Activated CD8-positive, alpha-beta memory T cell treated with anti-CD3 and anti-CD28 coated beads, Interleukin-2, amount 50 U/mL, for 4 hours (primary cell): Measurements from ENCODE around the gene C14orf132.

Source experiments
- DNase-seq: peaks from one replicate; pipeline ENCODE4 v3.0.0-alpha.2; 2020

The C14orf132 gene

DNA sequence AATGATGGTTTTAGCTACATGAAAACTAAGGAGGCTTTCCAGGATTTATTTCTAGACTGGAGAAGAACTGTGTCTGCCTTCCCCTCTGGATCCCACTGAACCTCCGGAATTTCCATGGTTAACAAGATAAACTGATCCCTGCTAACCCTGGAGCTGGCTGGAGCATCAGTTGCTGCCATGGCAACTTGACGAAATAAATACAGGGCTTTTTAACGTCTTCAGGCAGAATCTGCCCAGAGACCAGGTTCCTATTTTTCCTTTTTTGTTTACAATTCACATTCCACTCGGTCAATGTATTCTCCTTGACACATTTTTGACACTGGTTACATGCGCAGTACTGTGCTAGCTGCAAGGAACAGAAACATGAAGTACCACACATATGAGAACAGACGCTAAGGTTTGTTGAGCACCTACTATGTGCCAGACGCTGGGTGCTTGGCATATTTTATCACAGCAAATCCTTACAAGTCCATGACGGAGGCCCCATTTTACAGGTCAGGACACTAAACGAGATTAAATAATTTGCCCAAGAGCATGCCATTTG is 1.7 kb downstream of the C14orf132 start:
- DNase-seq, result no peak

DNA sequence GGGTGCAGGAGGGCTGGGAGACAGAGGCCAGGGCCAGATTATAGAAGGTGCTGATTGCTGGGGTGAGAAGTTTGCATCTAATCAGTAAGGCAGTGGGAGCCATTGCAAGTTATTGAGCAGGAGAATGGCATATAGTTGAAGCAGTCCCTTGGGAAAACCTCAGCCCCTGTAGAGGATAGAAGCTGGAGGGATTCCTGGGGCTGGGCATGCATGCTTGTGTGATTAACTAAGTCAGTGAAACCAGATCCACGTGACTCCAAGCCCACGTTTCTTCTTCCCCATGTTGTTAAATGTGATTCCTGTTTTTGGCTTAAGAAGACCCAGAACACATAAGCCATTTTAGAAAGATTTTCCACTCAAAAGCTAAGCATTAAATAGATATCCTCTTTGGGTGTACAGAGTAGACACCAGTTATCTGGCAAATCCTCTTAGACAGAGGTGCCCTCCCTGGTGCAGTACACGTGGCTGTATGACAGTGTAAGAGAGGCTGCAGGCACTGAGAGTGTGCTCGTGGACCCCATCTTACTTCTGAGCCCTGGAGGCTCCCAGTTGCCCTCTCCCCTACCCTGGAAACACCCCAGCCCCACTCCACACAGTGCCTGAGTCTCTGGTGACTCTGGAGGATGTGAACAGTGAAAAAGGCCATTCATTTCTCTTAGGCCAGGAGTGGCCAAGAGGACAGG is 3.2 kb downstream of the C14orf132 start:
- no peak for DNase-seq

- DNase-seq, result no peak
Observed at GRCh38 chr14:96046630-96047029, 7.5 kb downstream of the C14orf132 start.

GRCh38 chr14:96047101-96047500 is 7.9 kb downstream of the C14orf132 start:
- no peak for DNase-seq

DNA sequence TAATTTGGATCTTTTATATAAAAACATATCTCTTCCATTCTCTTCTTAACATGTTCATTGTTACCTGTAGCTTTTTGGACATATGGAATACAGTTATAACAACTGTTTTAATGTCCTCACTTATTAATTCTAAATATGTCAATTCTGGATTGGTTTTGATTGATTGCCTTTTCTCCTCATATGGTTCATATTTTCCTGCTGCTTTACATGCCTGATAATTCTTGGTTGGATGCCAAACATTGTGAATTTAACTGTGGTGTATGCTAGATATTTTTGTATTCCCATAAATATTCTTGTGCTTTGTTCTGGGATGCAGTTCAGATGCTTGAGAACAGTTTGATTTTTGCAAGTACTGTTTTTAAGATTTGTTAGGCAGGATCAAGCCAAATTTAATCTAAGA is 10.8 kb downstream of the C14orf132 start:
- DNase-seq, result no peak

DNA sequence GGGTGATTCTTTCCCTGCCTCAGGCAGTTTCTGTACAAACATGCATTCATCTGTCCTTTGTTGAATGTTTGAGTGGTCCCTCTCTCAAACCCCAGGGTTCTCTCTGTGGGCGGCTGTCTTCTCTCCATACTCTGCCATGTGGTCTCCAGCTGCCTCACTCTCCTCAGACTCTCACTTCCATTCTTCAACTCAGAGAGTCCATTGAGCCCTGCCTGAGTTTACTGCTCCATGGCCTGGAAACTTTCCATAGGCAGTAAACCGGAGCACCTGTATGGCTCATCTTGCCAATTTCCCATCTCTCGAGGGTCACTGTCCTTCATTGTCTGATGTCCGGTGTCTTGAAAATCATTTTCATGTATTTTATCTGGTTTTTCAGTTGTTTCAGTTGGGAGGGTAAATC is 11.3 kb downstream of the C14orf132 start:
- DNase-seq, result no peak

GRCh38 chr14:96051231-96051630 is 12.1 kb downstream of the C14orf132 start:
- DNase-seq, result no peak

GRCh38 chr14:96051642-96052540 is 12.7 kb downstream of the C14orf132 start:
- no peak for DNase-seq

DNA sequence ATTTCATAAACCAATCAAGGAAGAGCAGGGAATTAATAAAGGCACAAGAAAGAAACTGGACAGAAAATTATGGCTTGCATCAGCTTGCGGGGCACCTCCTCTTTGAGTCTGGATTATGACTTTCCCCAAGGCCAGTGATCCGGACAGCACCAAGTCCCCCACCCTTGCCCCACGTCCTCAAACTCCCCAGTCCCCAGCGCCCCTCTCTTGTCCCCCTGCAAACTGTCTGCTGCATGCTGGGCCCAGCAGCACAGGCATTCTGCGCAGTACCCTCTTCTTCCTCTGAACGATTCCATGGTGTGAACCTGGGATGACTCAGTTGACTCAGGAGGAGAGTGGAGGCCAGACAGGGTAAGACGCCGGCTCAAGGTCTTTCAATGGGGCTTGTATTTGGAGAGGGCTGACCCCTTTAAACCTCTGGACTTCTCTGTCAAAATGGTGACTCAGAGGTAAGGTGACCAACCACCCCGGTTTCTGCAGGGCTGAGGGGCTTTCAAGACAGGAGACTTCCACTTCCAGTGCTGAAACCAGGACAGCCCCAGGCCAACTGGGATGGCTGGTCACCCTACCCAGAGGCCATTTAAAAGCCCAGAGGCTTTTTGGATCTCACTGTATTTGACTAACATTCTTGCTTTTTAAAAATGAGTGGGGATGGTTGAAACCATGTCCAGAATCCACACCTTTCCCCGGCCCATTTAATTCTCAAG is 13.5 kb downstream of the C14orf132 start:
- DNase-seq, result no peak

- DNase-seq, result no peak
Observed at GRCh38 chr14:96053248-96053599, 14.1 kb downstream of the C14orf132 start.

DNA sequence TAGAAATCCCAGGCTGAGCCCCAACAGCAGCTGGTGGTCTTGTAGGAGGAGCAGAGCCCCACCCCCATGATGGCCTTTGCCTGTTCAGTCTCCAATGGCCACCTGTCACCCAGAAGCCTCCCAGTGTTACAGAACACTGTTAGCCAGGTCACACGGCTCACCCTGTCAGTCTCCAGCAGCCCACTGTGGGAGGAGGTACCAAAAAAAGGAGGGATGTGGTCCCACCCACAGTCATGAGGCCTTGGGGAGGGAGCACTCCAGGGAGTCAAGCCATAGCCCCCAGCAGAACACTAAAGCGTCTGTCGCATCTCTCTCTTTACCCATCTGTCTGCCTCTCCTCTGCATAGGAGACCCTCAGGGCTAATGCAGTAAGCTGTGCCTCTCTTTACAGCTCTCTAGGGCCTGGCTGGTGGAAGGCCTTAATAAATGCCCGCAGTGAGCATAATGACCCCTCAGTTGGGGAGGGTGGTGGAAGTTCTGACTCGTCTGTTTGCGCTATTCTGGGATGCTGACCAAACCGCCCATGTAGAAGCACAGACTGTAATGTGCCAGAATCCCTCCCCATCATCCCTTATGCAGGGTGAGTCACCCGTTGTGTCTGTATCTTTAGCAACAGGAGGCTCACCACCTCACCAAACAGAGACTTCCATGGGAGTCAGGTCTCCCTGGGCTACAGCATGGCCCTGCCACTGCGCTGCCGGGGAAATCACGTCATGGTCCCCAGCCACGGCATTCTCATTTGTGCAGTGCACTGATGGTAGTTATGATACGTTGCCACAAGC is 14.6 kb downstream of the C14orf132 start:
- DNase-seq, result no peak

DNA sequence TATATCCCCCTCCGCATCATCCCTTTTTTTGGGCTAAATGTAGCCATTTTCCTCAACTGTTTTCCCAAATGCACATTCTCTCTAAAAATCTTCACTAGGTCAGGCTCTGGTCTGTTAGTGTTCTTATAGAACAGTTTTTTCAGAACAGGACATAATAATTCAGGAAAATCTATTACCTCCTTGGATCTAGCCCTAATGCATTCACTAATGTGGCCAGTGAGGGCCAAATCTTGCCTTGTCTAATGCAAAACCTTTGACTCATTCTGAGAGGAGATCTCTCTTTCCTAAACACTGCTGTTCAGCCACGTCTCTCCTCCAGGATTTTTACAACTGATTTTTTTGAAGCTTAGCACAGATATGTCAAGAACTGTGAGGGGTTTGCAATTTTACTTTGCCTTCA is 15.5 kb downstream of the C14orf132 start:
- DNase-seq, result no peak

GRCh38 chr14:96055065-96055752 is 16.0 kb downstream of the C14orf132 start:
- DNase-seq, result no peak

DNA sequence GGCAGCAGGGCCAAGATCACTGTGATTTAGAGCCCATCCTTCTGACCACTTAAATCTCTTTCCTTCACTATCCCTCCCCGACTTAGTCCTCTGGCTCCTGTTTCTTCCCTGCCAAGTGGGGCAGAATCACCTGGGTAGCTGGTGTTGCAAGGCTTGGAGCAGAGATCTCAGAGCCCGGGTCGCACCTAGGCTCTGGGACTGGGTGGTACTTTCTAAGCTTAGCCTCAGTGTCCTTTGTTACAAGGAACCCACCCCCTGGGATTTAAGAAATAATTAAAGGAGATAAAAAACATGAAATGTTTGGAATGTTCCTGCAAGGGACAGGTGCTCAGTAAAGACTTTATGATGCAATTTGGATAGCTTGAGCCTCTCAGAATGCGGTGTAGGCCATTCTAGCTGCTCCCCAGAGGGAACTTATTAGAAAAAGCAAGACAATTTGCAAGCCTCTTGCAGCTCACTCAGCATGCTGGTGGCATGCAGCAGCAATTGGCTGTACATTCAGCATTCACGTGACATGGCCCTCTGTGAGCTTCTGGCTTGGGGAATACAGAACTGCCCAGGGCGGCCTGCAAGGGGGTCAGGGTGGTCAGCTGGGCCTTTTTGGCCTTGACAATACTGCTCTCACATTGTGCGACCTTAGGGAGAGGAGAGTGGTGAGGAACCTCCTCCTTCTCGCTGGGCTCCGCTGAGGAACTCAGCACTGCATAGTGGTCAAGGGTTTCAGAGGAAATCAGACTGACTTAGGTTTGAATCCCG is 16.8 kb downstream of the C14orf132 start:
- DNase-seq, result no peak

GRCh38 chr14:96056509-96057422 is 17.6 kb downstream of the C14orf132 start:
- no peak for DNase-seq

DNA sequence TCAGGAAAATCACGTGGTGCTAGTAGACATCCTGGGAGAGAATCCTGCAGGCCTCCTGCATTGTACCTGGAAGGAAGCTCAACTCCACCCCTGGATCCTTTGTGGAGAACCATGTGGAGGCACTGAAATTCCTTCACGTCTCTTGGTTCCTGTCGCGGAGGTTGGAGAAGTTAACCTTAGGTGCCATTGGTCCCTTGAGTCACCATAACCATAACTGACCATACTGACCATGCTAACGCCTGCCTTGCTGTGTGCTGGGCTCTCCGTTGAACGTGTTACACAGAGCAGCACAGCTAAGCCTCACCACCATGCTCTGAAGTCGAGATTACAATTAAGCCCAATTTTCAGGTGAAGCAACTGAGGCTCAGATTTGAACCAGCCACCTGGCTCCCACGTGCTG is 18.6 kb downstream of the C14orf132 start:
- DNase-seq, result no peak

DNA sequence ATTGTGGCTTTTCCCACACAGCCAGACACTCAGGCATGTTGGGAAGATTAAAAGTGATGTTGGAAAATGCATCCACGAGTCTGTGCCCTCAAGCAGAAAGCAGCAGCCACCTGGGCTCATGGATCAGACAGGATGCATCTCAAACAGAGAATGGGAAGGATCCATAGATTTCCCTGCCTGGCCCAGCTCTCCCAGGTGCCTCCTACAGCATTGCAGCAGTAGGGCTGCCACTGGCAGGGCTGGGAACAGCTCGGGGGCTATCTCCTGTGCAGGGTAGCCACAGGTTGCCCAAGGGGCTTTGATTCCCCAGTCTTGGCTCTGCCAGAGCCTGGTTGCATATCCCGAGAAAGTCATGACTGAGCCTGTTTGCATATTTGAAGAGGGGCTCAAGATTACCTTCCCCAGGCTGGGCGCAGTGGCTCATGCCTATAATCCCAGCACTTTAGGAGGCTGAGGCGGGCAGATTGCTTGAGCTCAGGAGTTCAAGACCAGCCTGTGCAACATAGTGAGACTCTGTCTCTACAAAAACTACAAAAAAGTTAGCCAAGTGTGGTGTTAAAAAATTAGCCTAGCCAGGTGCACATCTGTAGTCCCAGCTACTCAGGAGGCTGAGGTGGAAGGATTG is 19.5 kb downstream of the C14orf132 start:
- DNase-seq, result no peak

- DNase-seq, result no peak
Observed at GRCh38 chr14:96059519-96060135, 20.5 kb downstream of the C14orf132 start.
